GM19240 (cell line): ENCODE data around the gene HDDC2.

ENCODE experiments used
- DNase-seq: peaks from one replicate; pipeline ENCODE4 v3.0.0; 2011; ENCODE audit warnings: low spot score; ENCODE audit not compliant: insufficient read length

The HDDC2 gene

GRCh38 chr6:125301435-125302391 lies at the start of gene HDDC2:
Gene HDDC2, minus strand, starts transcription at chr6:125301967. Its CDS starts 35 bp downstream, at chr6:125301932.
- DNase-seq, result peak; percentile 30

- DNase-seq, result no peak
Observed at GRCh38 chr6:125346926-125347563, 45.3 kb upstream of the HDDC2 start.

DNA sequence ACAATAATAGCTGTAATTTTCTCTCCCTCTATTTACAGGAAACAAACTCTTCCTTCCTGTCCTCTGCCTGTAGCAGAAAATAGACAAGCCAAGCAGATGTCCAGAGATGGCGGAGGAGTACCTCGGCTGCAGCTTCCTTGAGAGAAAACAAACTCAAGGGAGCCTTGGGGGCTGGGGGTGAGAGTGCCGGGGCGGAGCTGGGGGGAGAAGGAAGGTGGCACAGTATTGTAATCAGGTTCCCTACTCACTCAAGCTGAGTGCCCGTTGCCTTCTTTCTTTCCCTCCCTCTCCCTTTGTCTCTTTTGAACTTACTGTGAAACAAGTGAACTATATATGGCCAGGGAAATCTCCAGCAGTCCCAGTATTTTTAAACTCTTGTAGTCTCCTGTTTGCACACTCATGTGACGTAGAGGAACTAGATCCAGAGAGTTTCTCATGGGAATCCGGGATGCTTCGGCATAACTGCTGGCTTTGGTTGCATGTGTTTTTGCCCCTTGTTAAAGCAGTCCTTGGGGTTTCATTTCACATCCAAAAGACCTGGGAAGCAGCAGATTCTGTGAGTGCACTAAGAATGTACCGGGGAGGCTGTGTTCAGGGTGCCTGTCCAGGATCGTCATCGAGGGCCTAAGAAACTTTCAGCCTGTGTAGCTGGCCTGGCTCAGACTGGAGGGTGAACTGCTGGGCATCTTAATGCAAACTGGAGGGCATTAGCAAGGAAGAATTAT lies 44.6 kb upstream of the HDDC2 start:
- DNase-seq, result no peak

- no peak for DNase-seq
Observed at GRCh38 chr6:125341460-125341859, 39.7 kb upstream of the HDDC2 start.

- no peak for DNase-seq
Observed at GRCh38 chr6:125340991-125341390, 39.2 kb upstream of the HDDC2 start.

- DNase-seq, result no peak
Observed at GRCh38 chr6:125340175-125340835, 38.5 kb upstream of the HDDC2 start.

- DNase-seq, result no peak
Observed at GRCh38 chr6:125339653-125340052, 37.9 kb upstream of the HDDC2 start.

GRCh38 chr6:125338381-125338780 lies 36.6 kb upstream of the HDDC2 start:
- DNase-seq, result no peak

DNA sequence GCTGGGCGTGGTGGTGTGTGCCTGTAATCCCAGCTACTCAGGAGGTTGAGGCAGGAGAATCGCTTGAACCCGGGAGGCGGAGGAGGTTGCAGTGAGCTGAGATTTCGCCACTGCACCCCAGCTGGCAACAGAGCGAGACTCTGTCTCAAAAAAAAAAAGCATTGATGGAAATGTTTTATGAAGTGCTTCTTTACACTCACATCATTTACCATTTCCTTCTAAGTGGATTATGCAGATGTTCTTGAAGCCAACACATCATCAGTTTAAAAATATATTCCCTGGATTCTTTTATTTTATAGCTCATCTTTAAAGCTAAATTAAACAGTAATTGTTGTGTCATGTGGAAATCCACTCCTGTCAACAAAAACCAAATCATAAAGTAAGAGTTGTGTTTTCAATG lies 35.9 kb upstream of the HDDC2 start:
- no peak for DNase-seq

GRCh38 chr6:125332664-125333063 lies 30.9 kb upstream of the HDDC2 start:
- DNase-seq, result no peak

DNA sequence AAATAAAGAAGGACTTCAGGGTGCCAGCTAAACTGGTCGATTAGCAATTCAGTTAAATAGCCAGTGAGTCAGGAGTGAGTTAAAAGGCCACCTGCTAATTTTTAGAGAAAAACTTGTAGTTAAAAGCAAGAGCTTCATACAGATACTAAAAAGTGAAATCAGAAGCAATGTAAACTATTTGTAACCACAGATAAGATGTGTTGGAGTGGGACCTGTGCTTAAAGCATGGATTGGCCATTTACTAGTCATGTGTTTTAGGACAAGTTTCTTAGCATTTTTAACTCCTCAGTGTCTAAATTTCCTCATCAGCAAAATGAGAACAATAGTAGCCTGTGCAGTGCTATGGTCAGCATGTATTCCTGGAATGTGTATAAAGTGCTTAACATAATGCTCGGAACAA lies 23.8 kb upstream of the HDDC2 start:
- no peak for DNase-seq

DNA sequence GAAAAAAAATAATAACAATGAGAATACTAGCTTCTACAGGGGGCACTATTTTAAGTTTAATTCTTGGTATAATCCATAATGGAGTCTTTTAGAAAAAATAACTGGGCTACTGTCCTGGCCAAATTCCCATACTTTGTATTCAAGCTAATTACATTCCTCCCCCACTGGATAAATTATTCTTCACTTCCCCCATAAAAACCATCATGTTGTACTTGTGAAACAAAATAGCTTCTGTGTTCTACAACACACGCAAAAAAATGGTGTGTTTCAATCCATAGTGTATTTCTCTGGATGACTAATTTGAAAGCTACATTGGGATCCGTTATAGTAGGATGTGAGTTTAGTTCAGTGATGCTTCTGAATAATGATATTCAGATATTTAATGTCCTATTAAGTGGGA lies 21.6 kb upstream of the HDDC2 start:
- no peak for DNase-seq

GRCh38 chr6:125316621-125317020 lies 14.9 kb upstream of the HDDC2 start:
- no peak for DNase-seq

- DNase-seq, result no peak
Observed at GRCh38 chr6:125315548-125315947, 13.8 kb upstream of the HDDC2 start.

GRCh38 chr6:125314009-125314581 lies 12.3 kb upstream of the HDDC2 start:
- DNase-seq, result peak; percentile 16

DNA sequence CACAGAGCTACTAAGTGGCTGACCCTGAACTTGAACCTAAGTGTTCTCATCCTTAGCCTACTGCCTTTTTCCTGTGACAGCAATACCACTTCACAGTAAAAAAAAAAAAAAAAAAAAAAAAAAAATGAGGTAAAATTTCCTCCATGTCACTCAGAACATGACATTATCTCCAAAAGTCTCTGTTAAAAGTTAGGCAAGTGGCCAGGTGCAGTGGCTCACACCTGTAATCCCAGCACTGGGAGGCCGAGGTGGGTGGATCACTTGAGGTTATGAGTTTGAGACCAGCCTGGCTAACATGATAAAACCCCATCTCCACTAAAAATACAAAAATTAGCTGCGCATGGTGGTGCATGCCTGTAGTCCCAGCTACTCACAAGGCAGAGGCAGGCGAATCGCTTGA lies 11.2 kb upstream of the HDDC2 start:
- DNase-seq, result no peak

DNA sequence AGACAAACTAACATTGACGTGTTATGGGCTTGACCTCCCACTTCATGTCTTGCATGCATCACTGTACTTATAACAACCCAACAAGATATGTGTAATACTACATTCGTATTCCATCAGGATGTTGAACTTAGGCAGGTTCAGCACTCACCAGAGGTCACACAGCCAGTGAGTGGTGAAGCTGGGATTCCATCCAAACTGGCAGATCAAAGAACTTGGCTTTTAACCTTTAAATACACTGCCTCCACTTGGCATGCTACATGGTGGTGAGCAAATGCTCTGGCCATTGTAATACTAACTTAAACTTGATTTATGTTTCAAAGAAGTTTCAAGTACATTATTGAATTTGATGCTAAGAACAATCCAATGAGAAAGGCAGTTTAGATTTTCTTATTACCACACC lies 10.7 kb upstream of the HDDC2 start:
- DNase-seq, result no peak

DNA sequence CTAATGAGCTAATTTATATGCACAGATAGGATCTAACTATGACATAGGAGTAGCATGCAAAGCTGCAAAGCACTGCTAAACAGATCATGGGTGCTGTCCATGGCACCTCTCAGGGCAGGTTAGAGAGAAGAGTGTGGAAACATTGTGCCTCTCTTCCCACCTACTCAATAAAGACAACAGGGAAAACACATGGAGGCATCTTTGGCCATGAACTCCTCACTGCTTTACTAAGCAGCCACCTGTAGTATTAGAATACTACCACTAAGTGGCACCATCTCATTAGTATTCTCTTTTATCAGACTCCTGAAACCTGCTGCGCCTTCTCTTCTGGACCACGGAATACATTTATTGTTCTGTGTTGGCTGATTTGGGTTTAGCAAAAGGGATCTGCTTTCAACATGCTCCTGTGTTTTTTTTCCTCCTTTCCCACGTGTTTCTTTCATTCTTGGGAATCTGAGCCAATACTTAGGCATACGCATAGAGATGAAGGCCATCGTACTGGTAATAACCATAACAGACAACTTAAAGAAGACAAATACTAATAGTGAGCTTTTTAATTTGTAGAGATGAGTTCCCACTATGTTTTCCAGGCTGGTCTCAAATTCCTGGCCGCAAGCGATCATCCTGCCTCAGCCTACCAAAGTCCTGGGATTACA lies 9.4 kb upstream of the HDDC2 start:
- no peak for DNase-seq

- DNase-seq, result no peak
Observed at GRCh38 chr6:125307964-125308615, 6.3 kb upstream of the HDDC2 start.
